ENCODE data around the gene GRAMD4.

Gene GRAMD4, protein sequence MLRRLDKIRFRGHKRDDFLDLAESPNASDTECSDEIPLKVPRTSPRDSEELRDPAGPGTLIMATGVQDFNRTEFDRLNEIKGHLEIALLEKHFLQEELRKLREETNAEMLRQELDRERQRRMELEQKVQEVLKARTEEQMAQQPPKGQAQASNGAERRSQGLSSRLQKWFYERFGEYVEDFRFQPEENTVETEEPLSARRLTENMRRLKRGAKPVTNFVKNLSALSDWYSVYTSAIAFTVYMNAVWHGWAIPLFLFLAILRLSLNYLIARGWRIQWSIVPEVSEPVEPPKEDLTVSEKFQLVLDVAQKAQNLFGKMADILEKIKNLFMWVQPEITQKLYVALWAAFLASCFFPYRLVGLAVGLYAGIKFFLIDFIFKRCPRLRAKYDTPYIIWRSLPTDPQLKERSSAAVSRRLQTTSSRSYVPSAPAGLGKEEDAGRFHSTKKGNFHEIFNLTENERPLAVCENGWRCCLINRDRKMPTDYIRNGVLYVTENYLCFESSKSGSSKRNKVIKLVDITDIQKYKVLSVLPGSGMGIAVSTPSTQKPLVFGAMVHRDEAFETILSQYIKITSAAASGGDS

GRCh38 chr22:46619830-46620501 is at the start of gene GRAMD4:
GRAMD4 (plus strand) TSS chr22:46620386; CDS start chr22:46626800, 6,414 bp downstream.
- no peak for DNase-seq

DNA sequence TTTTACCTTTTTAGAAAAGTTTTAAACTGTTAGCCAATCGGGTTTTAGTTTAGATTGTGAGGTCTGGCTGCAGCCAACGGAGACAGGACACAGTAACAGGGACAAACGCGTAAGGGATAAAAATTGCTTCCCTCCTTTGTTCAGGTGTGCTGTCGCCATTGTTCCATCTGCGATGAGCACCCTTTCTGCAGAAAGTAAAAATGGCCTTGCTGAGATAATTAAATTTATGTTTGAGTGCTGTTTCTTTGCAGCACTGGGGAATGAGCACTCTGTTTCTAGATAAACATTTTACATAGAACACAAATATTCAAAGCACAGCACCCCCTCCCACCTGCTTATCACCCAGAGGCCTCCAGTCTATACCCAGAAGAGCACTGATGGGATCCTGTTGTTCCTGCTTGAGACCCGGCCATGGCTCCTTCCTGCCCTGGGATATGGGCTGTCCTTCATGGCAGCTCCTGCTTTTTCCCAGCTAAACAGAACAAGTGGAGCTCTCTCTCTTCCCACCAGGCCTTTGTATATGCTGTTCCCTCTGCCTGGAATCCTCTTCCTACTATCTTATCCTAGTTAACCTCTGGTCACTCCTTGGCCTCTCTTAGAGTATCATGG is 48.4 kb upstream of the GRAMD4 start:
- no peak for DNase-seq

- no peak for DNase-seq
Observed at GRCh38 chr22:46572911-46573780, 47.0 kb upstream of the GRAMD4 start.

DNA sequence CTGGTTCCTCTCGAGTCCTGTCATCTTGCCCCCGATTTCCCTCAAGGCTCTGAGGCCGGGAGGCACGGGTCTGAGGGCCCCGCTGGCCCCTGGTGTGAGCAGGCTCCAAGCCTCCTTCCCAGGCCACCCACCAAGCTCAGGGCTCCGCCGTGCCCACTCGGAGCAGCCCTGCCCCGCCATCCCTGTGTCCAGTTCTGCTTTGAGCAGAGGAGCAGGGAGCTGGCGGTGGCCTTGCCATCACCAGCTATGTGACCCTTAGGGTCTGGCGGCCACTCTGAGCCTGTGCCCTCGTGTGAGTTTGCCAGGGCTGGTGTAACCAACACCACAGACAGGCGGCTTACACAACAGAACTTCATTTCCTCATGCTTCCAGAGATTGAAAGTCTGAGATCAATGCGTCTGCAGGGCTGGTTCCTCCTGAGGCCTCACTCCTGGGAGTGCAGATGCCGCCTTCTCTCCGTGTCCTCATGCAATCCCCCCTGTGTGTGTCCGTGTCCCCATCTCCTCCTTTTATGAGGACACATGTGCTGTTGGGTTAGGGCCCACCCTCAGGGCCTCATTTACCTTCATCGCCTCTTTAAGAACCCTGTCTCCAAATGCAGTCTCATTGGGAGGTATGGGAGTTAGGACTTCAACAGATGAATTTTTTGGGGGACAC is 46.3 kb upstream of the GRAMD4 start:
- DNase-seq: no peak

DNA sequence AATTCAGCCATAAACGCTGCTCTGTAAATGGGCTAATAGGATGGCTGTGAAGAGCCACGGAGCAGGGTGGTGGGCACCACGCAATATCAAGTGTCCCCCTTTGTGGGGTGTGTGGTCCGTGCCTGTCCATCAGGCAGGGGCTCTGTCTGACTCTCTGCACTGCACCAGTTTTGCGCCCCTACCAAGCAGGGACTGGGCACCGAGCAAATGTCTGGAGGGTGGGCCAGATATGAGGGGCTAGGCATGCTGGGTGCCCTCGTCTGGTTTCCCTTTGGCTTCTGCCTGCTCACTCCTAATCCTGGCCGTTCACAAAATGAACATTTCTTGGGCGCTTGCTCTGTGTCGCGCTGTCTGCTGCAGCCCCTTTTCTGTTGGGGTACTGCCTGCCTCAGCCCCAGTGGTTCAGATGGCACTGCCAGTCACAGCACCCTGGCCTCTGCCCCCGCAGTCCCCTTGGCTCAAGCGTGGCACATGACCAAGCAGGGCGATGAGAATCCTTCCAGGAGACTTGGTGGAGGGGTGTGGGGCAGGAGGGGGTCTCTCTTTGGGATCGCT is 45.7 kb upstream of the GRAMD4 start:
- DNase-seq: no peak

DNA sequence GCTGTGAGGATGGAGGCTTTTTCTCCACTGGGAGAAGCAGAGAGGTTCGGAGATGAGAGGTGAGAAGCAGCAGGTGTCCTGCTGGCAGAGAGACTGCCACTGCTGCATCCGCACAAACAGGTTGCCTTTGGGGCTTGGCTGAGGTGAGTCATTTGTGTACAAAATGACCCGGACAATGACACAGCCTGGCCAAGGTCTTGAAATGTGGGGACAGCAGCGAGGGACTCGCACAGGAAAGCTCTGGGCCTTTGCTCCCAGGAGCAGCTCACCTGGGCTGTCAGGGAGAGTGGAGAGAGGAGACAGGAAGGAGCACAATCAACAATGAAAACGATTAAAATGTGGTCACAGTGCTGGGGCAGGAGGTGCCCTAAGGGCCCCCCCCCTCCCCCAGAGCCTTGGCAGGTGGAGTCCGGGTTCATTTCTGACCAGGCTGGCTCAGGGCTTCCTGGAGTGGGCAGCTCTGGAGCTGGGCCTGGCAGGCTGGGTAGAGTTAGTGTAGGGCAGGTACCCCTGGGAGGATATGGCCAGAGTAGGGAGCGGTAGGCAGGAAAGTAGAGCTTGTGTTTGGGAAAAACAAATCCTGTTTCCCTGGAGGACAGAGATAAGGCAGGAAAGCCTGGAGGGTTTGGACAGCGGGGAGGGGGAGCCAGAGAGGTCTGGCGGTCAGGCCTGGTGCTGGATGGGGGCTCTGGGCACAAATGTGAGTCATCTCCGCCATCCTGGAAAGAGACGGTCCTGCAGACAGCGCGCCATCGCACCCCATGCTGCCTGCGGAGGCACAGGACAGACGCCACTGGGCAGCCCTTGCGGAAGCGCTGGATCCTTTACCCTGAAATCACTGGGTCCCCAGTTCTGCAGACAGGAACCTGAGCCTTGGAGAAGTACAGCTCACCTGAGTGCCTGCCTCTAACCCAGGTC is 44.9 kb upstream of the GRAMD4 start:
- no peak for DNase-seq

DNA sequence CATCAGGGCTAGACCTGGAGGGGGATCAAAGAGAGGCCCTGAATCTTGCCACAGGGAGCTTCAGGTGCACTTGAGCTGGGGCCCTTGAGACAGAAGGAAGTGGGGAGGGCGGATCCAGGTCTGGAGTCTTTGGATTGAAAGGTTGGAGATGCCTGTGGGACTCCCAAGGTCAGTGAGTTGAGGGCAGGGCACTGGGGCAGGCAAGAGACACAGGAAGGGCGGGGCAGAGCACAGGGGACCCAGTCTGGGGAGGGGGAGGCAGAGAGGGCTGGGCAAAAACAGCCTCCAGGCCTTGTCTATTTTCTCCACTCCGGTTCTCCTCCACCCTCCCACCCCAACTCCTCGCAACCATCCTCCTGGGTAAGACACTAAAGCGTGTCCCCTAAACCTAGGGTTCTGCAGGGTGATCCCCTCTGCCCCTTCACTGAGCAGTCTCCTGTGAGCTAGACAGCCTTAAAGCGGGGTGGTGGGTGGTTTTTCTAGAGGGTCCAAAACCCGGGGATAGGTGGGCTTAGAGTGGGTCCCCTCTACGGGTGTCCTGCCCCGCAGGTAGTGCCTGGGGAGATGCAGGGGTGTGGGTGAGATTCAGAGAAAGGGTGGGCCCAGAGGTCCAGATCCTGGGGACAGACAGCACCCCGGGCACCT is 44.2 kb upstream of the GRAMD4 start:
- DNase-seq: no peak

DNA sequence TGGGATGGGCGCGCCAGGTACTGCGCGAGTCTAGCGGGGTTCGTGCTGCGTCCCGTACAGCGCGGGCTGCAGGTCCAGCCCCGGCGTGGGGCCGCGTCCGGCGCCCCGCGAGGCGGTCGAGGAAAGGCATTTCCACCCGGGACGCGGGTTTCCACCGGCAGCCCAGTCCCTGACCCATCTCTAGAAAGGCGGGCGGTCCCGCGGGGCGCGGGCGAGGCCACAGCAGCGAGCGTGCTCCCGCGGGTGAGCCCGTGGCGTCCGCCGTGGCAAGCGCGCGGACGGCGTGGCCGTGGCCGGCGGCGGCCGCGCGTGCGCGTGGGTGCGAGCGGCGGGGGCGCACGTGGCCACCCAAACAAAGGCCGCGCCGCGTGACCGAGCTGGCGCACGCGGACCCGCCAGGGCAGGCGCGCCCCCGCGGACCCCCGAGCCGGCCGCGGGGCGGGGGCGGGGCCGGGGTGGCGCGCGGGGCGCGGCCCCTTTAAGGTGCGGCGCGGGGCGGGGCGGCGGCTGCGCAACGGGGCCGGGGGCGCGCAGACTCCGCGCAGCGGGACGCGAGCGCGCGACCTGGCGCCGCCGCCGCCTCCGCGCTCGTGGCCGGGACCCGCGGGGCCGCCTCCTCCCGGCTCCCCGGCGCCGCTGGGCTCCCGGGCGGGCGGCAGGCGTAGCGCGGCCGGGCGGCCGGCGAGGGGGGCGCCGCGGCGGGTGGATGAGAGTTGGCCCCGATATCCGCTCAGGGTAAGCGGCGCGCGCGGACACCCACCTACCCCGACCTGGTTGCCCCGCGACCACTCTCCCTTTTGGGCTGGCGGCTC is 43.4 kb upstream of the GRAMD4 start:
- peak; percentile 52 for DNase-seq

GRCh38 chr22:46577368-46578249 is 42.6 kb upstream of the GRAMD4 start:
- peak; percentile 18 for DNase-seq

DNA sequence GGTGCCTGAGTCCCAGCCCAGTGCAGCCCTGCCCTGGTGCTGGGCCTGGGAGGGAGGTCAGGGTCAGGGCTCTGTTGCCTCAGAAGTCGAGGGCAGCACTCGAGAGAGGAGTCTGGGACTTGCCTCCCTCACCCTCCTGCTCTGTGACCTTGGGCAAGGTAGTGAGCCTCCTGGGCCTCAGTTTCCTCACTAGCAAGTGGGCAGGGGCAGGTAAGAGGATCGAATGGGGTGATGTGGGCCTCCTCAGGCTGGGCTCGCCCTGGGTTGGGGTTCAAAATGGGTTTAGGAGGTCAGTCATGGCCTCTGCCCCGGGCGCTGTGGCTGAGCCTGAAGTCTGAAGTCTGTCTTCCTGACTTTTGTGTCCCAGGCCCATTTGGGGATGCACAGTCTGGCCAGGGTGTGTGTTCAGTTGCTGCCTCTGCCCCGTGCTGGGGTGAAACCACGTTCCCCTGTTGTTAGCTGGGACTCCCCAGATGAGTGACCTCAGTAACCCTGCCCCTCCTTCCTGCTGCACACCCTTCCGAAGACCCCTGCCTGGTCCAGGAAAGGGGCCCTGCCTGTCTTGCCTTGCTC is 41.8 kb upstream of the GRAMD4 start:
- DNase-seq: peak; percentile 17

- peak; percentile 14 for DNase-seq
Observed at GRCh38 chr22:46578824-46579561, 41.2 kb upstream of the GRAMD4 start.

DNA sequence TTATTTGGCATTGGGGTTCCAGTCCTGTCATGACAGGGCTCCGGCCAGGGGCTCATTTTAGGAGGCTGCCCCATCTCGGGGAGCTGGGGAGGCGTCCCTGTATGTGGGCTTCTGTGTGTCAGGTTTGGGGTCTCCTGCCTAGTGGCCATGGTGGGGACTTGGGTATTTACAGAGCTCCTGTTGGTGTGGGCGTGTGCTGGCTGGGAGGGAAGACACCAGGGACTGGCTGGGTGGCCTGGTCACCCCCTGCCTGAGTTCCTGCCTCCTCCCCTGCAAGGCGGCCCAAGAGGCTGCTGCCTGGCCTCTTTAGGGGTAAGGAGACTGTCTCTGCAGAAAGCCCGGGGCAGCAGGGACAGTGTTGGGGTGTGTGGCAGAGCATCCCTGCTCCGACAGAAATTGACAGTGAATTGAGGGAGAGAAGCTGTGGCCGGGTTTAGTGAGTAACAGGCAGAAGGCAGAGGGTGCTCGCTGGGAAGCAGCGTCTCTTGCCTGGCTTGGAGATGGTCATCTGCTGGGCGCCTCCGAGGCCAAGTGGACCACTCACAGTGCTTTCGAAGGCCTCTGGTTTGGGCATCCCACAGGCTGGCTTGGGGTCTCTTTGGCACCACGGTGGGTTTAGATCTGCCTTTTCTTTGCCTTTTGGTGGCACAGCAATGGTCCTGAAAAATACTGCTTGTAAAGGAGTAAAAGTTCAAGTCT is 40.3 kb upstream of the GRAMD4 start:
- no peak for DNase-seq

DNA sequence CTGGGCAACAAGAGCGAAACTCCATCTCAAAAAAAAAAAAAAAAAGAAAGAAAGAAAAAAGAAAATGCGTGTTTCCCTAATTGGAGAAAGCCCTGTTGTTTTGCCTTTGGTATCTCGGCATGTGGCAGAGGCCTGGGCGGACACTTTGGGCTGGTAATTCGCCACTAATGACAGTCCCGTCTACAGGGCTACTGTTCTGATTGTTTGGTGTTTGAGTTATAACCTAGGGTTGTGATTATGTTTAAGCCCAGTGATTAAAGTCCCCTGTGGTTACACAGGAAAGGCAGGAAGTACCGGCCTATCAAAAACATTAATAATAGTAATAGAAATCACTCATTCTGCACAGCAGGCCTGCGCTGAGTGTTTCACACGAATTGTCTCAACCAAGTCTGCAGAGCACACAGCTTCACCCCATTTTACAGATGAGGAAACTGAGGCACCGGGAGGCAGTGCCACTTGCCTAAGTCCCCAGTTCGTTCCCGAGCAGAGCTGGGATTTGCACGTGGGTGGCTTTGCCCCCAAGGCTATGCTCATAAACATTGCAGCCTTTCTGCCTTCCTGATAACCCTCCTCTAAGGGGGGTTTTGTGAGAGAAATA is 39.1 kb upstream of the GRAMD4 start:
- no peak for DNase-seq

GRCh38 chr22:46581538-46582244 is 38.5 kb upstream of the GRAMD4 start:
- DNase-seq: no peak

DNA sequence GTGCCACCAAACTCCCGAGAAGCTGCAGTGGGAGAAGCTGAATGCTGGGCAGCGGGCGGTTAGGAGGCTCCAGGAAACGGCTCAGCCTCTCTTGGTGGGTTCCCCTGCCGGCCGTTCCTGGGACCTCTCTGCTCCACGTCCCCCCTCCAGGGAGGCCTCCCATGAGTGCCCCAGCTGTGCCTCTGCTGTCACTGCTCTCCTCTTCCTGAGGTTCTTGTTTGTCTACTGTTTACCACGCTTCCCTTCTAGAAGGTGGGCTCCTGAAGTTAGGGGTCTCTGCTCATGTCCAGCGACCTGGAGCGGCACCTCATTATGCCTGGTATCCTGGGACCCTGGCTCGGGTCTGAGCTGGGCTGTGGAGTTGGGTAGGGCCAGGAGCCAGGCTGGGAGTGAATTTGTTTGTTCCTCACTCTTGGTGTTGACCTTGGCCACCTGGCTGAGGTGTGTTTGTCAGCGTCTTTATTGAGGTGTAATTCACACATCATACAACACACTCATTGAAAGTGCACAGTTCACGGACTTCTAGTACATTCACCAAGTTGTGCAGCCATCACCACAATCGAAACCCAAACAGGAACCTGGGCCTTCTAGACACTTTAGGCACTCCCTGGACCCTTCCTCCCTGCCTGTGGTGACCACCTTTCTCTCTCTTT is 37.8 kb upstream of the GRAMD4 start:
- no peak for DNase-seq
